H9 (cell line): ENCODE measurements around the gene SDC4. TPM values are rescaled to one million over a fixed set of nuclear protein-coding genes. Genes with fewer than 3 reads are reported as not detected.

Experiments used
- DNase-seq: peaks from one replicate; pipeline ENCODE4 v3.0.0-alpha.2; 2017
- H2AFZ ChIP-seq: one replicate; pipeline ENCODE4 v1.6.1; 2013; ENCODE audit warnings: mild to moderate bottlenecking, low read length, control low read depth, moderate library complexity
- H2AK5ac ChIP-seq: 2 replicates; pipeline ENCODE4 v1.6.1; 2013; ENCODE audit warnings: low read length, control low read depth, mixed read lengths; ENCODE audit not compliant: insufficient read length
- H2BK120ac ChIP-seq: one replicate; pipeline ENCODE4 v1.6.1; 2013; ENCODE audit warnings: low read depth, mild to moderate bottlenecking, low read length, control low read depth, inconsistent platforms; ENCODE audit not compliant: poor library complexity, severe bottlenecking
- H2BK12ac ChIP-seq: 2 replicates; pipeline ENCODE4 v1.6.1; 2013; ENCODE audit warnings: low read length, control low read depth, mixed read lengths, low read depth; ENCODE audit not compliant: insufficient read length
- H2BK15ac ChIP-seq: 2 replicates; pipeline ENCODE4 v1.6.1; 2013; ENCODE audit warnings: low read depth, low read length, control low read depth
- H2BK20ac ChIP-seq: one replicate; pipeline ENCODE4 v1.6.1; 2013; ENCODE audit warnings: low read depth, mild to moderate bottlenecking, low read length, control low read depth, inconsistent platforms; ENCODE audit not compliant: poor library complexity, severe bottlenecking
- H2BK5ac ChIP-seq: 2 replicates; pipeline ENCODE4 v1.6.1; 2013; ENCODE audit warnings: low read length, control low read depth, mixed read lengths; ENCODE audit not compliant: insufficient read length
- H3K14ac ChIP-seq: 2 replicates; pipeline ENCODE4 v1.6.1; 2013; ENCODE audit warnings: low read length, control low read depth; ENCODE audit not compliant: insufficient read depth
- H3K18ac ChIP-seq: 2 replicates; pipeline ENCODE4 v1.6.1; 2013; ENCODE audit warnings: low read depth, mild to moderate bottlenecking, mixed read lengths, low read length, control low read depth; ENCODE audit not compliant: insufficient read length
- H3K23ac ChIP-seq: 2 replicates; pipeline ENCODE4 v1.6.1; 2013; ENCODE audit warnings: low read length, control low read depth, mixed read lengths, low read depth; ENCODE audit not compliant: insufficient read length
- H3K23me2 ChIP-seq: 2 replicates; pipeline ENCODE4 v1.6.1; 2013; ENCODE audit warnings: low read depth, mild to moderate bottlenecking, mixed read lengths, low read length, control low read depth; ENCODE audit not compliant: insufficient read length, poor library complexity, severe bottlenecking
- H3K27ac ChIP-seq: 2 replicates; pipeline ENCODE4 v1.5.1; 2013; ENCODE audit warnings: low read length, control low read depth, mixed read lengths, low read depth; ENCODE audit not compliant: insufficient read length
- H3K27me3 ChIP-seq: 2 replicates; pipeline ENCODE4 v1.6.1; 2013; ENCODE audit warnings: low read length, control low read depth, inconsistent platforms; ENCODE audit not compliant: insufficient read depth
- H3K4ac ChIP-seq: 2 replicates; pipeline ENCODE4 v1.6.1; 2013; ENCODE audit warnings: low read depth, mild to moderate bottlenecking, control low read depth, inconsistent platforms, low read length, moderate library complexity
- H3K4me1 ChIP-seq: 2 replicates; pipeline ENCODE4 v1.6.1; 2013; ENCODE audit warnings: low read length, control low read depth, inconsistent platforms; ENCODE audit not compliant: insufficient read depth
- H3K4me2 ChIP-seq: 2 replicates; pipeline ENCODE4 v1.6.1; 2013; ENCODE audit warnings: low read length, control low read depth, mixed read lengths; ENCODE audit not compliant: insufficient read length, insufficient read depth
- H3K56ac ChIP-seq: 2 replicates; pipeline ENCODE4 v1.6.1; 2013; ENCODE audit warnings: low read depth, mild to moderate bottlenecking, mixed read lengths, low read length, control low read depth; ENCODE audit not compliant: insufficient read length
- H3K79me1 ChIP-seq: 2 replicates; pipeline ENCODE4 v1.6.1; 2013; ENCODE audit warnings: low read depth, mild to moderate bottlenecking, moderate library complexity, low read length, control low read depth, inconsistent platforms; ENCODE audit not compliant: insufficient read depth, poor library complexity, severe bottlenecking
- H3K79me2 ChIP-seq: 2 replicates; pipeline ENCODE4 v1.6.1; 2013; ENCODE audit warnings: low read length, control low read depth, inconsistent platforms; ENCODE audit not compliant: insufficient read depth
- H3K9ac ChIP-seq: 2 replicates; pipeline ENCODE4 v1.6.1; 2013; ENCODE audit warnings: low read length, control low read depth, mixed read lengths; ENCODE audit not compliant: insufficient read length; ENCODE audit errors: extremely low read depth
- H3K9me3 ChIP-seq: one replicate; pipeline ENCODE4 v1.6.1; 2013; ENCODE audit warnings: low read depth, low read length, inconsistent platforms; ENCODE audit not compliant: control insufficient read depth
- H3T11ph ChIP-seq: one replicate; pipeline ENCODE4 v1.6.1; 2013; ENCODE audit warnings: mild to moderate bottlenecking, low read length, control low read depth, inconsistent platforms
- H4K20me1 ChIP-seq: one replicate; pipeline ENCODE4 v1.6.1; 2013; ENCODE audit not compliant: control insufficient read depth, insufficient read length, insufficient read depth
- H4K5ac ChIP-seq: 2 replicates; pipeline ENCODE4 v1.6.1; 2013; ENCODE audit warnings: low read depth, mild to moderate bottlenecking, mixed read lengths, low read length, control low read depth; ENCODE audit not compliant: insufficient read length
- H4K8ac ChIP-seq: replicated peaks from 2 replicates; pipeline ENCODE4 v1.6.1; 2013; ENCODE audit warnings: low read length, control low read depth, mixed read lengths, low read depth; ENCODE audit not compliant: insufficient read length
- H4K91ac ChIP-seq: 2 replicates; pipeline ENCODE4 v1.6.1; 2013; ENCODE audit warnings: low read depth, mild to moderate bottlenecking, moderate library complexity, mixed read lengths, low read length, control low read depth; ENCODE audit not compliant: insufficient read length
- H3K27ac Mint-ChIP-seq, 3 experiments: 2 replicates in 2 of 3; 3 replicates in 1 of 3; pipeline ENCODE4 v1.8.0; 2020 to 2021; ENCODE audit warnings: mixed read lengths in 3 of 3, mild to moderate bottlenecking in 1 of 3, moderate library complexity in 1 of 3
- H3K27me3 Mint-ChIP-seq: 2 replicates; pipeline ENCODE4 v1.8.0; 2021; ENCODE audit warnings: low read depth, mild to moderate bottlenecking, moderate library complexity, mixed read lengths
- H3K36me3 Mint-ChIP-seq, 3 experiments: 2 replicates in 2 of 3; 3 replicates in 1 of 3; pipeline ENCODE4 v1.8.0; 2020 to 2021; ENCODE audit warnings: low read depth in 3 of 3, mixed read lengths in 3 of 3; ENCODE audit not compliant: insufficient read depth in 1 of 3
- H3K4me1 Mint-ChIP-seq, 2 experiments: 2 replicates each; pipeline ENCODE4 v1.8.0; 2020; ENCODE audit warnings: mixed read lengths in 2 of 2
- H3K4me3 Mint-ChIP-seq, 2 experiments: 2 replicates in 1 of 2; 3 replicates in 1 of 2; pipeline ENCODE4 v1.8.0; 2020 to 2021; ENCODE audit warnings: mild to moderate bottlenecking in 2 of 2, mixed read lengths in 2 of 2, moderate library complexity in 1 of 2
- H3K9me3 Mint-ChIP-seq, 2 experiments: 2 replicates in 1 of 2; 3 replicates in 1 of 2; pipeline ENCODE4 v1.8.0; 2020; ENCODE audit warnings: mild to moderate bottlenecking in 2 of 2, mixed read lengths in 2 of 2, moderate library complexity in 1 of 2
- WGBS: extraction: QIAGEN DNeasy Blood & Tissue Kit; methylation state at CpG from one replicate; pipeline ENCODE4 v1.1.7; 2013; ENCODE audit warnings: missing lambda C conversion rate, low lambda C conversion rate, mixed read lengths; ENCODE audit not compliant: insufficient read length; ENCODE audit errors: extremely low coverage; 5-methylcytosine and 5-hydroxymethylcytosine counted together
- total RNA-seq: library from RNA; stranded (reverse); gene quantifications from 2 replicates; pipeline ENCODE4 v1.2.1, GENCODE V29; 2021
- TF ChIP-seq, protein P1 (sequence below): fragments of 200-600 bp; sonication (generic); conservative IDR thresholded peaks from 3 replicates; pipeline ENCODE4 v1.8.0; 2021; ENCODE audit warnings: antibody characterized with exemption, mild to moderate bottlenecking

SDC4 gene
- total RNA-seq, 1 experiment from 2014 or later: 50.7 TPM

DNA sequence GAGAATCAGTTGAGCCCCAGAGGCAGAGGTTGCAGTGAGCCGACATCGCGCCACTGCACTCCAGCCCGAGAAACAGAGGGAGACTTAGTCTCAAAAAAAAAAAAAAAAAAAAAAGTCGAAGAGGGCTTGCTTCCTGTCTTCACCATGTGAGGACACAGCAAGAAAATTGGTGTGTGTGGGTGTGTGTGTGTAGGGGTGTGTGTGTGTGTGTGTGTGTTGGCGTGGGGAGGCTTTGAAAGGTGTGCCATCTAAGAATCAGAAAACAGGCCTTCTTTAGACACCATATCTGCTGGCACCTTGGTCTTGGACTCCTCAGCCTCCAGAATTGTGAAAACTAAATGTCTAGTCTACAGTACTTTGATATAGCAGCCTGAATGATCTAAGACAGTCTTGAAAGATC, 48.4 kb downstream of the SDC4 start:
- H3K23me2 ChIP-seq: peaks cover 5% of the 10 kb centered on the region
- Mint-ChIP-seq H3K9me3 (peaks cover 12 to 14% of the 10 kb centered on the region in 2 experiments), H3K27ac (no peak overlapping the region), H3K4me3 (no peak overlapping the region), H3K4me1 (peaks cover 5 to 9% of the 10 kb centered on the region in 2 experiments; a peak in 3 of 4 replicates), H3K27me3 (peaks cover 23% of the 10 kb centered on the region), H3K36me3 (peaks cover 2 to 5% (median 3%) of the 10 kb centered on the region in 3 experiments; a peak in 5 of 7 replicates)
- H3K79me1 ChIP-seq: no peaks in the 10 kb centered on the region
- TF ChIP-seq, protein P1, sequence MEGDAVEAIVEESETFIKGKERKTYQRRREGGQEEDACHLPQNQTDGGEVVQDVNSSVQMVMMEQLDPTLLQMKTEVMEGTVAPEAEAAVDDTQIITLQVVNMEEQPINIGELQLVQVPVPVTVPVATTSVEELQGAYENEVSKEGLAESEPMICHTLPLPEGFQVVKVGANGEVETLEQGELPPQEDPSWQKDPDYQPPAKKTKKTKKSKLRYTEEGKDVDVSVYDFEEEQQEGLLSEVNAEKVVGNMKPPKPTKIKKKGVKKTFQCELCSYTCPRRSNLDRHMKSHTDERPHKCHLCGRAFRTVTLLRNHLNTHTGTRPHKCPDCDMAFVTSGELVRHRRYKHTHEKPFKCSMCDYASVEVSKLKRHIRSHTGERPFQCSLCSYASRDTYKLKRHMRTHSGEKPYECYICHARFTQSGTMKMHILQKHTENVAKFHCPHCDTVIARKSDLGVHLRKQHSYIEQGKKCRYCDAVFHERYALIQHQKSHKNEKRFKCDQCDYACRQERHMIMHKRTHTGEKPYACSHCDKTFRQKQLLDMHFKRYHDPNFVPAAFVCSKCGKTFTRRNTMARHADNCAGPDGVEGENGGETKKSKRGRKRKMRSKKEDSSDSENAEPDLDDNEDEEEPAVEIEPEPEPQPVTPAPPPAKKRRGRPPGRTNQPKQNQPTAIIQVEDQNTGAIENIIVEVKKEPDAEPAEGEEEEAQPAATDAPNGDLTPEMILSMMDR: no peak
- H3K79me2 ChIP-seq: no peaks in the 10 kb centered on the region
- no peak overlapping the region for H3K9ac ChIP-seq
- no peak overlapping the region for H2BK20ac ChIP-seq
- H3K56ac ChIP-seq: no peak overlapping the region
- H2BK5ac ChIP-seq: no peak overlapping the region
- H2BK15ac ChIP-seq: no peak overlapping the region
- H3K18ac ChIP-seq: no peak overlapping the region
- DNase-seq: no peak
- H3K23ac ChIP-seq: no peak overlapping the region
- H4K91ac ChIP-seq: no peak overlapping the region
- no peaks in the 10 kb centered on the region for H3K9me3 ChIP-seq
- H3K4ac ChIP-seq: no peak overlapping the region
- H2BK12ac ChIP-seq: no peak overlapping the region
- H3K27me3 ChIP-seq: no peaks in the 10 kb centered on the region
- H2BK120ac ChIP-seq: no peak overlapping the region
- no peak overlapping the region for H3K27ac ChIP-seq
- no peak overlapping the region for H3T11ph ChIP-seq
- no peak overlapping the region for H2AK5ac ChIP-seq
- no CpG with 5 or more reads among the region's 6 CpGs for WGBS
- no peak overlapping the region for H2AFZ ChIP-seq
- H4K20me1 ChIP-seq: no peaks in the 10 kb centered on the region
- no peak overlapping the region for H4K5ac ChIP-seq
- no peak overlapping the region for H4K8ac ChIP-seq
- no peaks in the 10 kb centered on the region for H3K4me1 ChIP-seq
- no peak overlapping the region for H3K14ac ChIP-seq
- H3K4me2 ChIP-seq: no peak overlapping the region
